ENCODE results near the gene SGSM1. TPM values are rescaled to one million over a fixed set of nuclear protein-coding genes. Genes with fewer than 3 reads are reported as not detected.

The SGSM1 gene
- total and polyA plus RNA-seq, 9 of the 15 experiments (the other 6 are each of a cell fraction or from before 2014, with no cell fraction given) = not detected

- TF ChIP-seq ZBTB40 (IDR thresholded peaks at IDR 0.05) (peak; percentile 92), ZBTB40 (CRISPR knock-in tag; IDR thresholded peaks at IDR 0.05) (peak; percentile 83), ZC3H4 (CRISPR knock-in tag; IDR thresholded peaks at IDR 0.05; ENCODE audit: borderline replicate concordance) (no peak)
Observed at GRCh38 chr22:24857576-24857975, 51.6 kb downstream of the SGSM1 start (continued).
